Fibroblast of the aortic adventitia (primary cell): ENCODE results near the gene CAMK2G. TPM values are rescaled to one million over a fixed set of nuclear protein-coding genes. Genes with fewer than 3 reads are reported as not detected.
A peak's percentile ranks its signal among the peaks of the same experiment; 100 is the strongest.
"Not testable (repeated sequence)": the region's sequence is repeated elsewhere in the genome, so short reads cannot be mapped to it uniquely, and the experiment has no call there.

ENCODE experiments used
- DNase-seq: peaks from one replicate; pipeline ENCODE4 v3.0.0-alpha.2; 2010; ENCODE audit warnings: low read depth
- H3K4me3 ChIP-seq: 2 replicates; pipeline ENCODE4 v1.5.1; 2011; ENCODE audit warnings: low read depth, mild to moderate bottlenecking, control low read depth, low read length, moderate library complexity
- CTCF ChIP-seq: IDR thresholded peaks from 2 replicates; pipeline ENCODE4 v1.5.1; 2011; ENCODE audit warnings: mild to moderate bottlenecking, low read length, control low read depth, inconsistent platforms; ENCODE audit not compliant: insufficient read depth
- total RNA-seq: library from RNA; depleted of rRNA; stranded (reverse); fragments of >200 nt; gene quantifications from 2 replicates; pipeline ENCODE4 v1.2.3, GENCODE V29; 2012; ENCODE audit warnings: low replicate concordance

The CAMK2G gene
- total RNA-seq, 1 donor = 25.8 TPM

- DNase-seq = no peak
- H3K4me3 ChIP-seq = no peak overlapping the region
- TF ChIP-seq CTCF = no peak
Observed at GRCh38 chr10:73788864-73789658, 85.3 kb downstream of the CAMK2G start.

DNA sequence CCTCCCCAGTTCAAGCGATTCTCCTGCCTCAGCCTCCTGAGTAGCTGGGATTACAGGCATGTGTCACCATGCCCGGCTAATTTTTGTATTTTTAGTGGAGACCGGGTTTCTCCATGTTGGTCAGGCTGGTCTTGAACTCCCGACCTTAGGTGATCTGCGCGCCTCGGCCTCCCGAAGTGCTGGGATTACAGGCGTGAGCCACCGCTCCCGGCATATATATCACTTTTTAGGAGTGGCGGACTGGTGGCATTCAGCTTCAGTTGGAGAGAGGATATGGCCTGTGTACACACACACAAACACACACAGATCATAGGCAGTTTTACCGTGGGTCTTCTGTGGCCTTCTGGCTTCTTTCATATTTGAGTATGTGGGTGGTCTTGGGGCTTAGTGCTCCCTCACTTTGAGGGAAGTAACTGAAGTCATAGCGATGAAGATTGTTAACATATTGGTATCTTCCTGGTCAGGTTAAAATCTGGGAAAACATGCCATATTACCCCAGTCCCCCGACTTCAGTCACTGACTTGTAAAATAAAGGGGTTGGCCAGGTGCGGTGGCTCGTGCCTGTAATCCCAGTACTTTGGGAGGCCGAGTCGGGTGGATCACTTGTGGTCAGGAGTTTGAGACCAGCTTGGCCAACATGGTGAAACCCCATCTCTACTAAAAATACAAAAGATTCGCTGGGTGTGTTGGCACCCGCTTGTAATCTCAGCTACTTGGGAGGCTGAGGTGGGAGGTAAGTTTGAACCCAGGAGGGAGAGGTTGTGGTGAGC, 87.1 kb downstream of the CAMK2G start:
- not testable (repeated sequence) for DNase-seq
- peak overlapping the region; percentile 45 for H3K4me3 ChIP-seq

DNA sequence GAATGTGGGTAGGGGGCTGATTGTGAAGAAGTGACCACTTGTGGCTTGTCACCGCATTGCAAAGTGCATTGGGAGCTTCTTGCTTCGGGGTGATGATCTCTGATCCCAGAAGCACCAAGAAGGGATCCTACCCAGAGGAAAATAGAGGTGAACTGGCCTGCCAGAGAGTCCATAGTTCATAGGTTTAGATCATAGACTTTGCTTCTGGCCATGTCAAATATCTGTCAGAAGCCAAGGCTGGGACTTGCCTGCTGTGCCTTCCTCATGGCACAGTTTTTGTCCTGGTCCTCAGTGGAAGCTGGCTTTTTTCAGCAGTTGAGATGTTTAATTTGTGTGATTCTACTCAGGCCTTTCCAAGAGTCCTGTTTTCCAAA, 87.9 kb downstream of the CAMK2G start:
- no peak for DNase-seq
- H3K4me3 ChIP-seq = peak overlapping the region; percentile 92
- TF ChIP-seq CTCF = no peak

- TF ChIP-seq CTCF = no peak
- DNase-seq = peak; percentile 39
- H3K4me3 ChIP-seq = peak overlapping the region; percentile 92
Observed at GRCh38 chr10:73785721-73786511, 88.4 kb downstream of the CAMK2G start.

DNA sequence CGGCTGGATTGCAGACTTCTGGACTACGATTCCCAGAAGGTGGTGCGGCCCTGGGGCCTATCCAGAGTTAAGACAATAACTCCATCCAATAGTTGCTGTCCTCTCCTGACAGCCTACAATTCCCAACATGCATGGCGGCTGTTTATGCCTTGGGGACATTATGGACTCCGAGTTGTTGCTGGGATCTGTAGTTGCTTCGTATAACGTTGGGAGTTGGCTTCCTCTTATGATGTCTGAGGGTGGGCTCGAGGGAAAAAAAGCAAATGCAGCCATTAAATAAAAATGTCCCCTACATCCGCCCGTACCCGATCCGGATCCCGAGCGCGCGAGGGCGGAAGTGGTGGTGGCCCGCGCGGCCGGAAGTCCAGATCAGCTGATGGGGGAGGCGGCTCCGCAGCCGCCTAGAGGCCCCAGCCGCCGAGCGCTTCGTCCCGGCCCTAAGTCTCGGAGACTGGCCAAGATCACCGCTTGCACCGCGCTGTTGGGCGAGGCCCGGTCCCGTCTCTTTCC, 89.1 kb downstream of the CAMK2G start, which contains the start of gene ZSWIM8:
Gene ZSWIM8 (plus strand): TSS at position 396 of the 510 bp plus-strand sequence. CDS start 273 bp downstream, outside the sequence.
- peak within 1 kb of the TSS; percentile 92 for H3K4me3 ChIP-seq
- TF ChIP-seq CTCF = peak; percentile 1
- DNase-seq = peak; percentile 98

GRCh38 chr10:73782749-73783085, 91.6 kb downstream of the CAMK2G start:
- DNase-seq = no peak
- TF ChIP-seq CTCF = no peak
- peak overlapping the region; percentile 92 for H3K4me3 ChIP-seq
